Myocyte (in vitro differentiated cells): ENCODE measurements around the gene ACOT8. TPM values are rescaled to one million over a fixed set of nuclear protein-coding genes. Genes with fewer than 3 reads are reported as not detected.
"Not testable (repeated sequence)": the region's sequence is repeated elsewhere in the genome, so short reads cannot be mapped to it uniquely, and the experiment has no call there.

Source experiments
- DNase-seq: peaks from one replicate; pipeline ENCODE4 v3.0.0-alpha.2; 2012; ENCODE audit warnings: low read depth
- total RNA-seq: library from RNA; depleted of rRNA; stranded (reverse); fragments of >200 nt; gene quantifications from 2 replicates; pipeline ENCODE4 v1.2.3, GENCODE V29; 2014

ACOT8 gene
- total RNA-seq, 1 donor from 2014 or later, result 47.2 TPM

DNA sequence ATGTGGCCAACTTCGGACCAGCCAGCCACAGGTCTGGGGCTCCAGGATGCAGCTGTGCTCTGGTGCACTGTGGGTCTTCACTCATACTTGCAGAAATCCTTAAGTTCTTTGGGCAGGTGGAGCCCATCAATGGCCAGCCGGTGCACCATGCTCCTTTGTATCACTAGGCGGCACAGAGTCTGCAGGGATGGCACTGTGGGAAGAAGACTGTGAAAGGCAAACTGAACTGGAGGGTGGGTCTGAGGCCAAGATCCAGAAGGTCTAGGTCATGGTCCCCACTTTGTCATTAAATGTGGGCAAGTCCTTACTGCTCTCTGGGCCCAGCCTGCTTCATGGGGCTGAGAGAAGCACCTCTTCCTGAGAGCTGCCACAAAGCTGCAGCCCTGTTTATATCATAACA lies 31.5 kb upstream of the ACOT8 start:
- DNase-seq, result peak; percentile 46

DNA sequence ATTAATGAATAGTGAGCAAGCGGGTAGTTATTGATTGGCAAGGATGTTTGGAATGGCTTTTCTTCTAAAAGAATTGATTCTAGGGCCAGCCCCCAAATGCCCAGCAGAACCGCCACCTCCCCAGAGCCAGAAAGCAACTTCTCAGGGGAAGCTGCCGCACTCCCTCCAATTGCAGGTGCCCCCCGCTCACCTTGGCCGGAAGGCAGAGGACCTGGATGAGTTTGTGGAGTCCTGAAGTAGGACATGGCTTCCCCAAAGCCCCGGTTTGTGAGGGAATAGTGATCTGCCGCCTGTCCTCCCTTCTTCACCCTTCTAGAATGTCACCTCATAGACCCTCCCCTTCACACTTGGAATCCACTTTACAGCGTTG lies 30.1 kb upstream of the ACOT8 start, which contains the start of gene SPATA25:
SPATA25 (minus strand) TSS at position 277 of the 370 bp plus-strand sequence; CDS start at position 245, 32 bp downstream.
- no peak for DNase-seq

DNA sequence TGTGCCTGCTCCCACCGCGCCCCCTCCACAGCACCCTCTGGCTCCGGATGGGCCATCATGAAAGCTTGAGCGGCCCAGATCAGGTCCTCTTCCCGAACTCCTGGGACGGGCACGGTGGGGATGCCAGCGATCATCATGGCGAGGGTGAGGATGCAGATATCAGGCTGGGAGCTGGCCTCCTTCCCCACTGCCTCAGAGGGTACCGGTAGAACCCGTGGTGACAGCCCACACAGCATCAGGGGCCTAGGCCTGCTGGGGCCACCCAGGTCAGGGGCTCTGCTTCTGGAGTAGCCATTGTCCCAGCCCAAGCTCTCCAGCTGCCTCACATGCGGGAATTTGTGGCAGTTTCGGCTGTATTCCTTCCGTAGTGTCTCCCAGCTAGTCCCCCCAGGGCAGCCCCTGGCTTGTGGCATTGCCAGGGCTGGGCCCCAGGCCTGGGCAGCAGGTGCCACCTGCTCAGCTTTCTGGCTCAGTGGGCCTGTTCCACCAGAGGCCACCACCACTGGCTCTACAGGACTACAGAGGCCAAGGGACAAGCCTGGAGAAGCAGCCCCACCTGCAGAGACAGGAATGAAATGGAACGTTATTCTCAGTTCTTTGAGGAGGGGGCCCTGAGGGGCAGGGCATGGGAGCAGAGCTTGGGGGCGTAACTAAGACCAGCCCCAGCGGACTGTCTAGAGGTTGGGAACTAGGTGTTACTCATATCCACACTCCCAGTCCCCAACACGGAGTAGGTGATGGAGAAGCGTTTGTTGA lies 29.6 kb upstream of the ACOT8 start:
- no peak for DNase-seq

DNA sequence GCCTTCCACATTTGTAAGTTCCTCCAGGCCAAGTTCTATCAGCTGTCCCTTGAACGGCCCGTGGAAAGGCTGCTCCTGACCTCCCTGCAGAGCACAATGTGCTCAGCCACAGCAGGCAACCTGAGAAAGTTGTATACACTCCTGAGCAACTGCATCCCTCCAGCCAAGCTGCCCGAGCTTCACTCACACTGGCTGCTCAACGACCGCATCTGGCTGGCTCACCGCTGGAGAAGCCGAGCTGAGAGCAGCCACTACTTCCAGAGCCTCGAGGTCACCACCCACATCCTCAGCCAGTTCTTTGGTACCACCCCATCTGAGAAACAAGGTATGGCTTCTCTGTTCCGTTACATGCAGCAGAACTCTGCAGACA lies 25.9 kb upstream of the ACOT8 start:
- DNase-seq, result no peak

DNA sequence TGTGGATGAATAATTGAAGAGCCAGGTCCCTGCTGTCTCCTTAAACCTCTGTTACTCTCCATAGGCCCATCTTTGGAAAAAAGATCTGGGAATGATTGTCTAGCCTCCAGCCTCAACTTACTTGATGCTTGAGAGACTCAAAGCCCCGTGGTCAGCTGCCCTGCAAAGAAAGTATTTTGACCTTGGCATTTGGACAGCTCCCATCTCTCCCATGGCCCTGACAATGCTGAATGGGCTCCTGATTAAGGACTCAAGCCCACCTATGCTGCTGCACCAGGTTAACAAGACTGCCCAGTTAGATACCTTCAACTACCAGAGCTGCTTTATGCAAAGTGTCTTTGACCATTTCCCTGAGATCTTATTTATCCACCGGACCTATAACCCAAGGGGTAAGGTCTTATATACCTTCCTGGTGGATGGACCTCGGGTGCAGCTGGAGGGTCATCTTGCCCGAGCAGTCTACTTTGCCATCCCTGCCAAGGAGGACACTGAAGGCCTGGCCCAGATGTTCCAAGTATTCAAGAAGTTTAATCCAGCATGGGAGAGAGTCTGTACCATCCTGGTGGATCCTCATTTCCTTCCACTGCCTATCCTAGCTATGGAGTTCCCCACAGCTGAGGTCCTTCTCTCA lies 25.4 kb upstream of the ACOT8 start:
- no peak for DNase-seq

DNA sequence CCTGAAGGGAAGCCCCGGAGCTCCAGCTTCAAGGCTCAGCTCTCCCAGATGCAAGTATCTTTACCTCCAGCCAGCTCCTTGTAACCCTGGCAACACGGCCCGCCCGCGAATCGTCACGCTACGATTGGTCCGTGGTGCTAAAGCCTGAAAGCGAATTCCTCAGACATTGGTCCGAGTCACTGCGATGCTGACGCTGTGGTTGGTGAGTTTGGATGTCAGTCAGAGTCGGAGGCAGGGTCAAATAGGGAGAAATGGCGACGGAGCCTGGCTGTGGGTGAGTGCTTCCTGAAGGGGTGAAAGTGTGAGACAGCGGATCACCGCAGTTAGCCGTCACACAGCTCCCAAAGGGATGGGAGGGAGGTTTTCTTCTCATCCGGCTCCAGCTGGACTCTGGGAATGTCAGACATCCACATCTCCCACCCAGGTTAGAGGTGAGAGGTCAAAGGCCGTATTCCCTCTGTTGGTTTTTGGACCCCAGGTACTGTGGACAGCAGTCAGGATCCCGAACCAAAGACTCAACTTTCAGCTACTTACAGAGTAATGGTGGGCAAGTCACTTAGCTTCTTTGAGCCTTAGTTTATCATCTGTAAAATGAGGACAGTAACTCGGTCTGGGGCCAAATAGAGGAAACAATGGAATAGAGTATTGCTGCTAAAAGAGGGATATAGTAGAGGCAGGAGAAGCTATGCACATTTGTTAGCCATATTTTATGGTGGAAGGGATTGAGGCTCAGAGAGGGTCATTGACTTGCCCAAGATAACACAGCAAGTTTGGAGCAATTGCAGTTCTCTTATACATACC lies 24.0 kb upstream of the ACOT8 start, which contains the start of gene ZSWIM1:
ZSWIM1 (plus strand) TSS at position 240 of the 801 bp plus-strand sequence. CDS start 1,366 bp downstream, outside the sequence.
- DNase-seq, result peak; percentile 100

DNA sequence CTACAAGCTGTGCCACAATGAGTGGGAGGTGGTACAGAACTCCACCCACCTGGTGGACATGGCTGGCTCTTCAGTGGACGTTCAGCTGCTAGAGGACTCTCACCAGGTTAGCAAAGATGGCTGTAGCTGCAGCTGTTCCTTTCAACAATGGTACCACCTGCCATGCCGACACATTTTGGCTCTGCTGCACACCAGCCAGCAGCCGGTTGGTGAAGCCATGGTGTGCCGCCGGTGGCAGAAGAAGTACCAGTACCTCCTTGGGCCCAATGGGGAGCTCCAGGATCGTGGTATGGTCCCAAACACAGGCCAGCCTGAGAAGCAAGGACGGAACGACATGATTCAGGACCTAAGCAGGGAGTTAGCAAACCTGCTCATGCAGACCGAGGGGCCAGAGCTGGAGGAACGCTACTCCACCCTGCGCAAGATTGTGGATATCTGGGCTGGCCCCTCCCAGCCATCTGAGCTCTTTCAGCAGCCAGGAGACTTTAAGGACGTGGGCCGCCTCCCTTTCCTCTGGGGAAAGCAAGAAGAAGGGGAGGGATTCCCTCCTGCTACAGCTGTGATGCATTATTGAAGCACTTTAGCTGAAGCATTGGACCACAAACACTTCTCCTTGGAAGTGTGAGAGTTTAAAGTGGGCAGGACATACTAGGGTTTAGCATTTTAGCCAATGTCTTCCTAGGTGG lies 21.0 kb upstream of the ACOT8 start:
- DNase-seq, result peak; percentile 25

DNA sequence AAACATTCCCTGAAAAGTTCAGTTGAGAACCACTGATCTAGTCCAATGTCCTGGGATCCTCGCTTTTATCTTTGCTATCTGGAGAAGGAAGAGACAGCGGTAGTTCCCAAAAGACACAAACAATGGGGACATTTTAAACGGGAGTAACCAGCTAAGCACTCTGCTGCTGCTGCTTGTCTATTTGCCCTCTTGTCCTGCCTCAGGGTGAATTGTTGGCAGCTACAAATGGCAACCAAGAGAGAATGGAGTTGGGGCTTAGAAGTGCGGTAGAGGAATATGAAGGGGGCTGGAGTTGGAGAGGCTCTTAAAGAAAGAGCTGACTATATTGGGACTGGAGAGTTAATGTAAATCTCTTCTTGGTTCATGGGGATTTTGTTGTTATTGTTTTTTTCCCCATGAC lies 17.4 kb upstream of the ACOT8 start:
- DNase-seq, result no peak

DNA sequence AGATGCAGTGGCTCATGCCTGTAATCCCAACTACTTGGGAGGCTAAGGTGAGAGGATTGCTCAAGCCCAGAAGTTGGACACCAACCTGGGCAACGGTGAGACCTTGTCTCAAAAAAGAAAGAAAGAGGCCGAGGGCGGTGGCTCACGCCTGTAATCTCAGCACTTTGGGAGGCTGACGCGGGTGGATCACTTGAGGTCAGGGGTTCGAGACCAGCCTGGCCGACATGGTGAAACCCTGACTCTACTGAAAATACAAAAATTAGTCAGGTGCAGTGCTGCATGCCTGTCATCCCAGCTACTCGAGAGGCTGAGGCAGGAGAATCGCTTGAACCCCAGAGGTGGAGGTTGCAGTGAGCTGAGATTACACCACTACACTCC lies 16.9 kb upstream of the ACOT8 start:
- not testable (repeated sequence) for DNase-seq

DNA sequence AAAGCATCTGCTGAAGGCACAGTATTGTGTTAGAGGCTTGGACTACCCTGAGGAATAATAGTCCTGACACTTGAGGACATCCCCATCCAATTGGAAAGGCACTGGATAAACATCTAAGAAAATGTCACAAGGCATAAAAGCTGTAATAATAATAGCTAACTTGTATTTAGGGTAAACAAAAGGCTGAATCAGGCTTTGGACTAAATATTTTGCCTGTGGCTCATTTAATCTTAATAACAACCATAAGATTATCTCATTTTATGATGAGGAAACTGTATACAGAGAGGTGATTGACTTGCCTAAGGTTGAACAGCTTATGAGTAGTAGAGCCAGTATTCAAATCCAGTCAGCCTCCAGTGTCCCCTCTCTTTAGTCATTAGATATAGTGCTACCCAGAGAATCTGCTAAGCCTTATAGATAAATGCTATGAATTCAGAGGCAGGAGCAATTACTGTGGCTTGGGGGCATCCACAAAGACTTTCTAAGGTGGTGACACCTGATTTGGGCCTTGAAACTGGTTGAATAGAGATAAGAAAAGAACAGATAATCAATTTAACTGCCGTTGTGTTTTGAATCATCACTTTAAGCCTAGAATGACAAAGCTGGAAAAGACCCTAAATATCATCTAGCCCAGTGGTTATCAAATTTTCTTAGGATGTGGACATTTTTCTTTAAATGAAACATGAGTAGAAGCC lies 16.4 kb upstream of the ACOT8 start:
- no peak for DNase-seq

DNA sequence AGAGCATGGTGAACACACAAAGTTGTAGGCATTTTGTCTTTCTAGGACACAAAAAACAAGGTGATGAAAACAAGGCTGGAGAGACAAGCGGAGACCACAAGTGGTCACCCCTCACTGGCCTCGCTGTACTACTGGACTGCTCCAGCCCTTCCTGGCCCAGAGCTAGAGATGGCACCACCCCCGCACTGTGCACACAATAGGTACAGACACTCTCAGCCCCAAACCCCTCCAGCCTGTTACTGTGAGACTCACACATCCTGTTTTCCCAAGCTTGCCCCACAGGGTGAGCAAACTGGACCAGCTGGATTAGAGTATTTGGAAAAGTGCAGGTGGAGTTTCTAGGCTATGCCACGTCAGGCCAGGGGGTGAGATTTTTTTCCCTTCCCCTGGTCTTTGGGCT lies 15.4 kb upstream of the ACOT8 start:
- no peak for DNase-seq

DNA sequence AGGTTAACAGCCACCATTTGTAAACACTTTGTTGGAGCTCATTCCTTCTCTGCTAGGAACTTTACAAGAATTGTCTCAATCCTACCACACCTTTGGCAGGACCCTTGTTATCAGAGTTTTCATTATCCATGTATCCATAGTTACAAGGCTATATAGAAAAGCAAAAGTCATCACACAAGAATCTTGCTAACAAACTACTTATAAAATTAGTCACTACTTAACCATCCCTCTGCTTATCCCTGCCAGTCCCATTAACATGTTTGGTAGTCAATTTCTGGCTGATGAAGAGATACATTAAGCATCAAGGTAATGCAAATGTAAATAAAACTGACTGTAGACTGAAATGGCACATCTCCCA lies 10.6 kb upstream of the ACOT8 start:
- no peak for DNase-seq

DNA sequence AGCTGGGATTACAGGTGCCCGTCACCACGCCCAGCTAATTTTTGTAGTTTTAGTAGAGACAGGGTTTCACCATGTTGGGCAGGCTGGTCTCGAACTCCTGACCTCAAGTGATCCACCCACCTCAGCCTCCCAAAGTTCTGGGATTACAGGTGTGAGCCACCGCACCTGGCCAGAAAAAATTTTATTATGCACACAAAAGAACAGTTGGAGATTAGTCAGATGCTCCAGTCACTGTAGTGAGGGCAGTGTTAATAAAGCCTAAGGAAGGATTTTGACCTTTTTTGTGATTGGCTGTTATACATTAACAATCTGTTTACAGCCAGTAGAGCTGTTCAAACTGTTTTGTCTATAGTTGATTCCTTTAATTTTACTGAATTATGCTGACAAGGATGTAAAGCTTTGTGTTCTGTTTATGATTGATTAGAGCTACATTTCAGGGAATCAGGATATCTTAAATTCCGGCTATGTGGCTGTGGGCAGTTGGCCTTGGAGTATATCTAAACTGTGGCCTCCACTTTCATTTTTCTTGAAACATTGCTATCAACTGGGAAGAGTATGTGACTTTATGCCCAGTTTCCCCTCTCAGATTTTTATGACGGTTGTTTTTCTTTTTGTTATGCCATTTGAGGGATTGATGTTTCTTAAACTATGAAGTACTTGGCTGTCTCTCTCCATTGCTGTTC lies 10.1 kb upstream of the ACOT8 start:
- DNase-seq, result no peak

DNA sequence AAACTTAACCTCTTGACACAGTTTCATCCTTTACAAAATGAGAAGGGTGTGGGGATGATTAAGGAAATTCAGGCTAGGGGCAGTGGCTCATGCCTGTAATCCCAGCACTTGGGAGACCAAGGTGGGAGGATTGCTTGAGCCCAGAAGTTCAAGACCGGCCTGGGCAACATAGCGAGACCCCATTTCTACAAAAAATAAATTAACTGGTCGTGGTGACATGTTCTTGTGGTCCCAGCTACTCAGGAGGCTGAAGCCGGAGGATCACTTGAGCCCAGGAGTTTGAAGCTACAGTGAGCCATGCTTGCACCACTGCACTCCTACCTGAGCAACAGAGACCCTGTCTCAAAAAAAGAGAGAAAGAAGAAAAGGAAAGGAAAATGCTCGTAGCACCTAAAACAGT lies 9.3 kb upstream of the ACOT8 start:
- DNase-seq, result no peak

DNA sequence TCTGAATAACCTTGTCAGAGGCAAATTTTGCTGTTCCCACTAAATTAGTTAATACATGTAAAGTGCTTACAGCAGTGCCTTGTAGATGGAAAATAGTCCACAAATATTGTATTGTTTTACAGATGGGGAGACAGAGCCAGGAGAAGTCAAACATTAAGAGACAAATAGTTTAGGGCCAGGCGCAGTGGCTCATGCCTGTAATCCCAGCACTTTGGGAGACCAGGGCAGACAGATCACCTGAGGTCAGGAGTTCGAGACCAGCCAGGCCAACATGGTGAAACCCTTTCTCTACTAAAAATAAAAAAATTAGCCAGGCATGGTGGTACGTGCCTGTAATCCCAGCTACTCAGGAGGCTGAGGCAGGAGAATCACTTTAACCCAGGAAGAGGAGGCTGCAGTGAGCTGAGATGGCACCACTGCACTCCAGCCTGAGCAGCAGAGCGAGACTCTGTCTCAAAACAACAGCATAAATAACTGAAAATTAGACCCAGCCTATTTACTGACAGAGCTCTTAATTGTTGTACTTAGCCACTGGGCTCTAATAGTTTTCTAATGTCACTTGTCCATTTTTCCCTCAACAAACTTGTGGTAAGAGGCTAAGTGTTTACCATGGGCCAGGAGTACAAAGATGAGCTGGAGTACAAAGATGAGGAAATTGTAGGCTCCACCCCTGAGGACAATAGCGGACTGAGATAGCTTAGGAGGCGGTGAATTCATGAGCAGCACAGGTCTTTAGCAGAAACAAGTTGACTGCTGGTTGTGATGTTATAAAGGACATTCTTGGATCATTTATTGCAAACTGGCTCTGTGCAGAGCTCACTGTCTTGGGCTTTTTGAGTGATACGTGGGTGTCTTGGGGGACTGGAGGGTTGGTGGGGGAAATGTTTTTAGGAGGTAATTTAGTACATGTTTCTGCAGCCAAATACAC lies 6.6 kb upstream of the ACOT8 start:
- DNase-seq, result no peak

DNA sequence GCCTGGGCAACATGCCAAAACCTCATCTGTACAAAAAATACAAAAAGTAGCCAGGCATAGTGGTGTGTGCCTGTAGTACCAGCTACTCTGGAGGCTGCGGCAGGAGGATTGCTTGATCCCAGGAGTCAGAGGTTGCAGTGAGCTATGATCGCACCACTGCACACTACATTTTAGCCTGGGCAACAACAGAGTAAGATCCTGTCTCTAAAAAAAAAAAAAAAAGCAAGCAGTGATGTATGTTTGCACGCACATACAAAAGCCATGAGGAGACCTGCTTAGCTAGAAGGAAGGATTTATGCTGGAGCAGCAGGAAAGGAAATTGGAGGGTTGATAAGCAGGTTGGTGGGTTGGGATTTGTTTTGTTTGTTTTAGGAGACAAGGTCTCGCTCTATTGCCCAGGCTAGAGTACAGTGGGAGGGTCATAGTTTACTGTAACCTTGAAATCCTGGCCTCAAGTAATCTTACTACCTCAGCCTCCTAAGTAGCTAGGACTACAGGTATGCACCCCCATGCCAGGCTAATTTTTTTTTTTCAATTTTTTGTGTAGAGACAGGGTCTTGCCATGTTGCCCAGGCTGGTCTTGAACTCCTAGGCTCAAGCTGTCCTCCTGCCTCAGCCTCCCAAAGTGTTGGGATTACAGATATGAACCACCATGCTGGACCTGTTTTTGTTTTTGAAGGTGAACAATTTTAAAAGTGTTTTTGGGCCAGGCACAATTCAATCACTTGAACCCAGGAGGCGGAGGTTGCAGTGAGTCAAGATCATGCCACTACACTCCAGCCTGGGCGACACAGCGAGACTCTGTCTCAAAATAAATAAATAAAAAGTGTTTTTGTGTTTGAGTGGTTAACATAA lies 4.3 kb upstream of the ACOT8 start:
- no peak for DNase-seq

DNA sequence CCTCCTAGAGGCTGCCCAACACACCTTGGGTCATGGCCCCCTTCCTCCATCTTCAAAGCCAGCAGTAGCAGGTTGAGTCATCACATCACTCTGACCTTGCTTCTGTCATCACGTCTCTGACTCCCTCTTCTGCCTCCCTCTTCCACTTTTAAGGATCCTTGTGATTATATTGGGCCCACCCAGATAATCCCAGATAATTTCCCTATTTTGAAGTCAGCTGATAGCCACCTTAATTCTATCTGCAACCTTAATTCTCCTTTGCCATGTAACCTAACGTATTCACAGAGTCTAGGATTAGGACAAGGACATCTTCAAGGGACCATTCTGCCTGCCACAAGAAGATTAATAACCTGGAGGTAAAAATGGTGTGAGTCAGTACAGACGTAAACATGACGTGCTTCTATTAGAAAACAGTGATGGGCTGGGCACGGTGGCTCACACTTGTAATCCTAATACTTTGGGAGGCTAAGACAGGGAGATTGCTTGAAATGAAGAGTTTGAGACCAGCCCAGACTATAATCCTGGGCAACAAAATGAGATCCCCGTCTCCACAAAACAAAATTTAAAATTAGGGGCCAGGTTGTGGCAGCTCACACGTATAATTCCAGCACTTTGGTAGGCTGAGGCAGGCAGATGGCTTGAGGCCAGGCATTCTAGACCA lies 3.5 kb upstream of the ACOT8 start:
- no peak for DNase-seq

DNA sequence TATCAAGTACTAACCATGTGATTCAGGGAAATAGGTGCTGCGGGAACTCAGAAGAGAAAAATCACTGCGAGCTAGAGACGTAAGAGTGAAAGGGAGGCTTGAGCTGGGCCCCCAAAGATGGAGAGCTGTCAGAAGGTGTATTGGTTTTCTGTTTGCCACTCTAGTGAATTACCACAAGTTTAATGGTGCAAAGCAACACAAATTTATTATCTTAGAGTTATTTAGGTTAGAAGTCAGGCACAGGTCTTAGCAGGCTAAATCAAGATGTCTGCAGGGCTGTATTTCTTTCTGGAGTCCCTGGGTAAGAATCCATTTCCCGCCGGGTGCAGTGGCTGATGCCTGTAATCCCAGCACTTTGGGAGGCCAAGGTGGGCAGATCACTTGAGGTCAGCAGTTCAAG lies 2.7 kb upstream of the ACOT8 start:
- no peak for DNase-seq
